Activated CD8-positive, alpha-beta memory T cell treated with anti-CD3 and anti-CD28 coated beads for 4 hours (primary cell): ENCODE results near the gene STIMATE.

ENCODE experiments used
- DNase-seq, 2 donors: peaks; one replicate each; pipeline ENCODE4 v3.0.0-alpha.2; 2020; ENCODE audit warnings: low read depth in 2 of 2

The STIMATE gene

GRCh38 chr3:52893723-52894122, 3.6 kb downstream of the STIMATE start:
- DNase-seq: no peak

DNA sequence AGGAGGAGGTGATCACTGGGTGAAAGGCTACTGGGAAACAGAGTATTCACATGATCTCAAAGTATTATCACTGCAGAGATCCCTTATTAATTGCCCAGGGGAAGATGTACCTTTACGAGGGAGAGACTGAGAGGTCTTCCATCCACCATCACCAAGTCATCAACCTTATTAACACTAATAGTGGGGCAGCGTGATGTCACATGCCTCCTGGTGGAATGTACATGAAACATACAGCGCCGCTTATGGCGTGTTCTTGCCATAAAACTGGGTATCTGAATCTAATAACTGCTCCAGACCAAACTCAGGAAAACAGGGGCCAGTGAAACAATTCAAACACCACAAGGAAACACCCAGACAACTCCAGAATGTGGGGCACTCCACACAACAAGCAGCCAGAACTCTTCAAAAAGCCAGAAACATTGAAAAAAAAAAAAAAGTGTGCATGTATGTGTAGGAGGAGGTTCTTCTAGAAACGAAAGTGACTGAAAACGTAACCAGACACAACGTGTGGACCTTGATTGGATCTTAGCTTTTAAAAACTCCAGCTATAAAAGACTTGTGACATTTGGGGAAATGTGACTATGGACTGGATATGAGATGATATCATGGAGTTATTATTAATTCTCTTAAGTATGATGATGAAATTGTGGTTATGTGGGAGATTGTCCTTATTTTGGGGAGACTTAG, 4.6 kb downstream of the STIMATE start:
- no peak for DNase-seq

DNA sequence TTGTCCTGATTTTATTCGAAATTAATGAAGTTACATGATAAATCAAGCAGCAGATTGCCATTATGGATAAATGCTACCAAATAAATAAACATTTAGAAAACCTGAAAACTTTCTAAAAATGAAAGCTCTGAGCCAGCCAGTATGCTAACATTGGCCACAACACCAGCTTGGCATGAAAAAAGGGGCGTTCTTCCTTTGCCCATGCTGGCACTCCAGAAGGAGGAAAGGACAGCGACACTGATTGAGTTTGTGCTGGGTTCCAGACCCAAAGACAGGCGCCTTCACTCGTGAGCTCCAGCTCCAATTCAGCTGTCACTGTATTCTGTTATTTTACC, 5.1 kb downstream of the STIMATE start:
- no peak for DNase-seq

DNA sequence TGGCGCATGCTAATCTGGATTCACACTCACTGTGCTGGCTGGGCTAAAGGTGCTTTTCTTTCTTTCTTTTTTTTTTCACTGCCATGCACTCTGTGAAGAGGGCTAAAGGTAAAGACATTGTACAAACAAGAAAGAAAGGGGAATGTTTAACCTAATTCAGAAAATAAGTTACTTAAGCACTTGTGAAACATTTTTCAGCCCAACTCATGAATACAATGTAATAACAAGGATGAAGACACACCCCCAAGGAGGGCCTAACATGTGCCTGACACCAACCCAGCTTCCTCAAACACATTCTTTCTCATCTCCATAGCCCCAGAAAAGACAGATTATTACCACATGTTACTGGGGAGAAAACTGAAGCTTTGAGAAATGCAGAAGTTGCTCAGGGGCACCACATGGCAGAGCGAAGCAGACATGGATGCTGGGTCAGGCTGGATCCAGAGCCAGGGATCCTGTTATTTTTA, 5.7 kb downstream of the STIMATE start:
- no peak for DNase-seq

GRCh38 chr3:52891164-52891563, 6.2 kb downstream of the STIMATE start:
- DNase-seq: no peak

- no peak for DNase-seq
Measured at GRCh38 chr3:52890735-52891134, 6.6 kb downstream of the STIMATE start.

- no peak for DNase-seq
Measured at GRCh38 chr3:52889901-52890300, 7.4 kb downstream of the STIMATE start.

DNA sequence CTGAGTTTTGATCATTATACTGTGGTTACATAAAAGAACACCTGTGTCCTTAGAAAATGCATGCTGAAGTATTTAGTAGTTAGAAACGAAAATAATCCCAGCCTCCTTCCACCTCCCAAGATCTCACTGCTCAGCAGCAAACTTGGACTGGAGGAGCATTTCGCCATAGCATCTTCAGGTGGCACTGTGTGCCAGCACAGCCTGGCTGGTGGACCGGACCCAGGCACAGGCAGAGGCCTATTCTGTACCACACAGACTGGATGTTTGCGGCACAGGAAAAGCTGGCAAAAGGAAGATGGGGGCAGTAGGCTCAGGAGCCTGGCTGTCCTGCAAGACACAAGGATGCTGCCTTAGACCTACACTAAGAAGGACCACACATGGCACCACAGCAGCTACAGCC, 10.2 kb downstream of the STIMATE start:
- DNase-seq: no peak

- no peak for DNase-seq
Measured at GRCh38 chr3:52886049-52886730, 11.2 kb downstream of the STIMATE start.

- DNase-seq: no peak
Measured at GRCh38 chr3:52882377-52882776, 15.0 kb downstream of the STIMATE start.

- DNase-seq: no peak
Measured at GRCh38 chr3:52881871-52882270, 15.5 kb downstream of the STIMATE start.

DNA sequence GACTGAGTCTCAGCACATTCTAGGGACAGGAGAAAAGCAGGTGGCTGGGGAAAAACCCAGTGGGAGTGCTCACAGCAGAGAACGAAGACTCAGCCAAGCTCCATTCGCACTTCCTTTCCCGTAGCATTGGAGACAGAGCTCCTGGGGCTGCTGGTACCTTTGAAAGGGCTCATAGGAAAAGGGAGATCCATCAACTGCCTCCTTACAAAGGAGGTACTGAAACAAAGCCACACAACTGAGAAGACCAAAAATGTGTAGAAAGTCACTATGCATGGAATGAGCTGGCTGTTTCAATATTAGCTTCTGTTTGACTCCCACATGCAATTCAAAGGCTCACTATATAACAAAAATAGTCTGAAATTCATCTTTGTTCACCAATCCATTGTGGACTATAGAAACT, 16.9 kb downstream of the STIMATE start:
- no peak for DNase-seq

DNA sequence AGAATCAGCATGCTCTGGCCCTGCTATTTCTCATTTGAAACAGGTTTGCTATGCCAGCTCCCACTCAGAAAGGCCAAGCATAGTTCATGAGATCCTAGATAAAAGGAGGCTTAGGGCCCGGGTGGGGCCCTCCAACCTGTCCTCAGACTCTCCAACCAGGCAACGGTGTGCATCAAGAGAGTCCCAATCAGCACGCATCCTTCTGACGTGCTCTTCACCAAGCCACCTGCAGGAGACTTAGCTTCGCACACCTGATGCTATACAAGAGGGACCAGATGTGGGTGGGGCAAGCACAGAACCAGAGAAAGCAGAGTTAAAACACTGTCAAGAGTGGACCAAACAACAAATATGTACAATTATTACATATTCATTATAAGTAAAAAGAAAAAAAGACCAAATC, 17.3 kb downstream of the STIMATE start:
- DNase-seq: no peak

- no peak for DNase-seq
Measured at GRCh38 chr3:52879581-52879980, 17.8 kb downstream of the STIMATE start.

DNA sequence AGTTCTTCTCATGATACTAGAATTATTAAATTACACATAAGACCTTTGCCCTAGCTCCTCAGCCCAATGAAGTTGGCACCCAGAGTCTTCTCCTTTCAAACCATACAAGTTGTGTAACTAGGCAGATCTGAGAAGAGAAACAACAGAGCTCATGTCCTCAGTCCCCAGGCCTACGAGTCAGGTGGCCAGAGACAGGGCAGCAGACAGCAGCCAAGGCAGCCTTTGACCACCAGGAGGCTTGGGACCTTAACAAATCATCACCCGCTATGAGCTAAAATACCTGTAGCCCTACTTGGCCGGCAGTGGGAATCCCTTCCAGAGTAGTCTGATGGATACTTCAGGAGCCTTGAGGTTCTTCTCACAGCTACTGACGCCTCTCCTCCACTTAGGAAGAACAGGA, 18.3 kb downstream of the STIMATE start:
- no peak for DNase-seq

- no peak for DNase-seq
Measured at GRCh38 chr3:52877085-52877484, 20.3 kb downstream of the STIMATE start.

DNA sequence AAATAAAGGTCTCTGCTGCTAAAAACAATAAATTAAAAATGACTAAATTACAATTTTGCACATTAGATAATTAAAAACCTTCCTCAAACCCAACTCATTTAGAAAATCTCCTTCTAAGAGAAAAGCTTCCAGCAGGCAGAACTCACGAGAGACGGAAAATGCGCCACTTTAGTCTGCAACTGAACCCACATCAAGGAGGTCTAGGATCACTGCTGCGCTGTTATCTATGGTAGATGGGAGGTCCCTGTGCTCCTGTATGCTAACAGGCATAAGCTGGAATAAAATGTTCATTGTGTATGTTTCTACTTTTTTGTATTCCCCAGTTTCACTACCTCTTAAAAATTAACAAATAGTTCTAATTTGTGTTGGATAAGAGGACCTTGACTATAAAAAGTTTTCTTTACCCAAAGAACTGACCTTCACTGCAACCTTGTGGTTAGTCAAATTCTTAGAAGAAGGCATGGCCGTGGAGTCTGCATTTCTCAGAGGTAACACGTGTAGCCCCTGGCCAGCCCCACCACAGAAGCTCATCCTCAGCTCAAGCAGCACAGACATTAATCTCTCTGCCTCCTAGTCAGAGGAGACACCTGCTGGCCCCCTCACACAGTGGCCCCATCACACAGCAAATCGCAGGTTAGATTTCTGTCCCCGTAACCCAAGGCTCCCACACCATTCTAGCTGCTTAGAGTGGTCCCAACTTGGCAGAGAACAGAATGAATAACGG, 22.3 kb downstream of the STIMATE start:
- DNase-seq: no peak

- DNase-seq: no peak
Measured at GRCh38 chr3:52874160-52874701, 23.1 kb downstream of the STIMATE start.

DNA sequence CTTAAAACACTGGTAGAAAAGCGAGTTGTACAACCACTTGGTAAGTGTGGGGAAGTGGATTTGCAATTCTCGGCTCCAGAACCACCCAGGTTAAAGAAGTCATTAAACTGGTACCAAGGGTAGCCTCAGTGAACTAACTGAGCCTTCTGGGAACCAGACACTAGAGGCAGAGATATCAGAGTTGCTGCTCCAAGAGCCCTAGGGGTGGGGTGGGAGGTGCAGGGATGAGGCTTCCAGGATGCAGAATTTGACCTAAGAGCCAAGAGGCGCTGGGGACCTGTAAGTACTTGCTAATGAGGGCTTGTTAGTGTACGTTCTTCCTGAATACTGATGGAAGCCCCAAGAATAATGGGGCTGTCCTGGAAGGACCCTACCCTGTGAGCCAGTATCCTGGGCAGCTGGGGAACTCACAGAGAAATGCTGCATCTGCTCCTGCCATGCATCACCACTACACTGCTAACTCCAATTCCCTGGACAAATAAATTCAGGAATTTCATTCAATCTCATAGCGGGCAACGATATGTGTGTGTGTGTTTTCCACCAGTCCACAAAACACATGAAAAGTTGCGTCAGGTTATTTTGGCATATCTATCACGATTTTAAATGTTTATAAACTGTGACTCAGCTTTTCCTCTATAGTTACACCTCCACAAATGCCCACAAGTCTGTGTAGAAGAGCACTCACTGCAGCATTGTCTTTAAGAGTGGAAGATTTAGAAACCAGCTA, 23.8 kb downstream of the STIMATE start:
- no peak for DNase-seq

DNA sequence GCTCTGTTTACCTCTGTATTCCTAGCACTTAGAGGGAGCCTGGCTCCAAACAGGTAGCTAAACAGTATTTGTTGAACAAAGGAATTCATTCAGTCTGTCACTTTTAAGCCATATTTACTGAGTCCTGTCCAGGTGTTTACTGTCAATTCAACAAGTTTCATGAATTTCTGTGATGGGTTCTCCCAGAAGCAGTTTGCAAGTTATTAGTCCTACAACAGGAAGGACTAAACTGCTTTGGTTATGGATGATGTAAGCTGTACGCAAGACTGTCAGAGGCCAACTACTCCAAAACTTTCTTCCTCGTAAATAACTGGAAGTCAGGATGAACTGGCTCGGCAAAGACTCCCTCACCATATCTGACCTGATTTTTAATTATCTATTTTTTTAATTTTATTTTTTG, 25.1 kb downstream of the STIMATE start:
- no peak for DNase-seq

GRCh38 chr3:52871761-52872160, 25.6 kb downstream of the STIMATE start:
- DNase-seq: no peak

GRCh38 chr3:52870471-52870870, 26.9 kb downstream of the STIMATE start:
- DNase-seq: no peak
